MM.1S (cell line): Measurements from ENCODE around the gene KCNQ2.

Experiments used
- DNase-seq: peaks from one replicate; pipeline ENCODE4 v3.0.0-alpha.2; 2015
- H2AFZ ChIP-seq: fragments of 300-600 bp; sonication (generic); 2 replicates; pipeline ENCODE4 v1.6.0; 2016; ENCODE audit warnings: antibody characterized with exemption, low read length
- H3F3A ChIP-seq: fragments of 300-600 bp; sonication (generic); 2 replicates; pipeline ENCODE4 v1.6.1; 2016; ENCODE audit warnings: mild to moderate bottlenecking, antibody characterized with exemption, low read length, moderate library complexity, mixed read lengths; ENCODE audit not compliant: insufficient read depth
- H3K27ac ChIP-seq: fragments of 300-600 bp; sonication (generic); 2 replicates; pipeline ENCODE4 v1.5.1; 2016; ENCODE audit warnings: mild to moderate bottlenecking, low read length
- H3K27me3 ChIP-seq: fragments of 300-600 bp; sonication (generic); replicated peaks from 2 replicates; pipeline ENCODE4 v1.6.0; 2016; ENCODE audit warnings: low read length; ENCODE audit not compliant: insufficient read depth
- H3K36me3 ChIP-seq: fragments of 300-600 bp; sonication (generic); replicated peaks from 2 replicates; pipeline ENCODE4 v1.6.1; 2016; ENCODE audit warnings: mild to moderate bottlenecking, low read length, mixed read lengths; ENCODE audit not compliant: insufficient read depth
- H3K4me1 ChIP-seq: fragments of 300-600 bp; sonication (generic); 2 replicates; pipeline ENCODE4 v1.6.1; 2016; ENCODE audit warnings: low read length, mixed read lengths
- H3K4me2 ChIP-seq: fragments of 300-600 bp; sonication (generic); 2 replicates; pipeline ENCODE4 v1.6.0; 2016; ENCODE audit warnings: low read depth, low read length
- H3K4me3 ChIP-seq: fragments of 300-600 bp; sonication (generic); 2 replicates; pipeline ENCODE4 v1.5.1; 2016; ENCODE audit warnings: low read length, mixed read lengths
- H3K79me2 ChIP-seq: fragments of 300-600 bp; sonication (generic); 2 replicates; pipeline ENCODE4 v1.6.1; 2016; ENCODE audit warnings: mixed run types, low read length, mixed read lengths
- H3K9ac ChIP-seq: fragments of 300-600 bp; sonication (generic); 2 replicates; pipeline ENCODE4 v1.6.1; 2016; ENCODE audit warnings: low read length, mixed read lengths
- H3K9me2 ChIP-seq: fragments of 300-600 bp; sonication (generic); replicated peaks from 2 replicates; pipeline ENCODE4 v1.6.1; 2016; ENCODE audit warnings: mild to moderate bottlenecking, low read length, mixed read lengths; ENCODE audit not compliant: insufficient read depth
- H3K9me3 ChIP-seq: fragments of 300-600 bp; sonication (generic); replicated peaks from 2 replicates; pipeline ENCODE4 v1.6.1; 2016; ENCODE audit warnings: mild to moderate bottlenecking, low read length, mixed read lengths; ENCODE audit not compliant: insufficient read depth
- H4K20me1 ChIP-seq: fragments of 300-600 bp; sonication (generic); 2 replicates; pipeline ENCODE4 v1.6.1; 2016; ENCODE audit warnings: mild to moderate bottlenecking, low read length, moderate library complexity, mixed read lengths; ENCODE audit not compliant: insufficient read depth
- CTCF ChIP-seq: fragments of 300-600 bp; sonication (generic); IDR thresholded peaks from 2 replicates; pipeline ENCODE4 v1.5.1; 2016; ENCODE audit warnings: antibody characterized with exemption, low read length, mixed read lengths
- EZH2 ChIP-seq: fragments of 300-600 bp; sonication (generic); optimal IDR thresholded peaks from 2 replicates; pipeline ENCODE3; 2017; ENCODE audit warnings: low read depth, mild to moderate bottlenecking, antibody characterized with exemption, low read length, mixed read lengths
- EZH2phosphoT487 ChIP-seq: fragments of 300-600 bp; sonication (generic); IDR thresholded peaks from 2 replicates; pipeline ENCODE4 v1.6.1; 2018; ENCODE audit warnings: antibody characterized with exemption, low read length

The KCNQ2 gene

GRCh38 chr20:63402181-63402859 is 70.1 kb downstream of the KCNQ2 start:
- Histone ChIP-seq H3K27me3 (peaks cover 93% of the 10 kb centered on the region), H3K9me3 (no peaks in the 10 kb centered on the region), H2AFZ (no peak overlapping the region), H3K27ac (no peak overlapping the region), H3K79me2 (no peaks in the 10 kb centered on the region), H3K4me3 (no peak overlapping the region), H3K4me2 (no peak overlapping the region), H3K36me3 (no peaks in the 10 kb centered on the region), H4K20me1 (no peaks in the 10 kb centered on the region), H3K9me2 (no peaks in the 10 kb centered on the region), H3K4me1 (no peaks in the 10 kb centered on the region), H3F3A (no peaks in the 10 kb centered on the region), H3K9ac (no peak overlapping the region)
- TF ChIP-seq CTCF, result no peak
- no peak for TF ChIP-seq EZH2phosphoT487
- no peak for TF ChIP-seq EZH2
- no peak for DNase-seq

- Histone ChIP-seq H3K27me3 (peaks cover 98% of the 10 kb centered on the region), H3K9ac (no peak overlapping the region), H3K79me2 (no peaks in the 10 kb centered on the region), H3K4me1 (no peaks in the 10 kb centered on the region), H3K4me3 (no peak overlapping the region), H3K9me2 (no peaks in the 10 kb centered on the region), H4K20me1 (no peaks in the 10 kb centered on the region), H3F3A (no peaks in the 10 kb centered on the region), H3K27ac (no peak overlapping the region), H3K9me3 (no peaks in the 10 kb centered on the region), H3K36me3 (no peaks in the 10 kb centered on the region), H2AFZ (no peak overlapping the region), H3K4me2 (no peak overlapping the region)
- TF ChIP-seq EZH2phosphoT487, result no peak
- no peak for DNase-seq
These were observed 70.9 kb downstream of the KCNQ2 start for GRCh38 chr20:63401384-63402110.

- no peak for TF ChIP-seq EZH2phosphoT487
- no peak for TF ChIP-seq CTCF
- no peak for TF ChIP-seq EZH2
- DNase-seq, result no peak
These were observed 71.8 kb downstream of the KCNQ2 start for GRCh38 chr20:63400486-63401210.

More at GRCh38 chr20:63400486-63401210, 71.8 kb downstream of the KCNQ2 start:
- H4K20me1 ChIP-seq, result no peaks in the 10 kb centered on the region
- no peaks in the 10 kb centered on the region for H3K4me1 ChIP-seq
- H3K27ac ChIP-seq, result no peak overlapping the region
- peaks cover 98% of the 10 kb centered on the region for H3K27me3 ChIP-seq
- H3K4me3 ChIP-seq, result no peak overlapping the region
- H3K9me2 ChIP-seq, result no peaks in the 10 kb centered on the region
- no peaks in the 10 kb centered on the region for H3K9me3 ChIP-seq
- no peak overlapping the region for H3K9ac ChIP-seq
- H3F3A ChIP-seq, result no peaks in the 10 kb centered on the region
- no peaks in the 10 kb centered on the region for H3K36me3 ChIP-seq
- H2AFZ ChIP-seq, result no peak overlapping the region
- H3K4me2 ChIP-seq, result no peak overlapping the region
- no peaks in the 10 kb centered on the region for H3K79me2 ChIP-seq
